ENCODE results near the gene MAP1LC3B.

The MAP1LC3B gene

DNA sequence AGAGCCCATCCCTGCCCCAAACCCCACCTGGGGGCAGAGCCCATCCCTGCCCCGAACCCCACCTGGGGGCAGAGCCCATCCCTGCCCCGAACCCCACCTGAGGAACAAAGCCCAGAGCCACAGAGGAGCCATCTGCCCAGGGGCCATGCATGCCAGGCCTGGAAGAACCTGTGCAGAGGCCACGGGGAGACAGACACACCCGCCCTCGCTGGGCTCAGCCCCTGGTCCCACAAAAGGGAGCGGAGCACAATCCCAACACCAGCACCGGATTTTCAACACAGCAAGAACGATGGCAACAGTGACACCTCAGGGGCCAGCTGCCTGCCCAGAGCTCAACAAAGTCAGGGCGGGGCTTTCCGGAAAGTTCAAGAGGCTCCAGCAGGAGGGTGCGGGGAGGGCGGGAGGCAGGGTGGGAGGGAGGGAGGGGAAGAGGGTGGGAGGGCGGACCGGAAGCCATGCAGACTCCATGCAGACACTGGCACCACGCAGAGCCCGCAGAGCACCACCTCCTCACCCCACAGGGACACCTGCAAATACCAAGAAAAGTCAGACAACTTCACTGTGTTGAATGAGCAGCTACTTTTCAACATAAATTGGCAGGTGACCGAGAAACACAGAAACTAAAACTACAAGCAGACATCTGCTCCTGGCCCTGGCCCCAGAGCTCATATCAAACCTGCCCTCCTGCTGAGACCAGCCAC, 47.1 kb upstream of the MAP1LC3B start:
- DNase-seq (ENCODE audit: extremely low read depth, insufficient read length): no peak
- Histone ChIP-seq H3K27me3 (replicated peaks; ENCODE audit: control insufficient read depth, insufficient read depth, low read length) (no peaks in the 10 kb centered on the region), H3K36me3 (ENCODE audit: control insufficient read depth, insufficient read depth, low read length) (peaks cover 18% of the 10 kb centered on the region), H3K4me3 (replicated peaks; ENCODE audit: low read depth, low read length) (no peak overlapping the region)
- no peak for TF ChIP-seq CTCF (IDR thresholded peaks at IDR 0.05; ENCODE audit: insufficient read depth, low read length, poor library complexity, severe bottlenecking)

DNA sequence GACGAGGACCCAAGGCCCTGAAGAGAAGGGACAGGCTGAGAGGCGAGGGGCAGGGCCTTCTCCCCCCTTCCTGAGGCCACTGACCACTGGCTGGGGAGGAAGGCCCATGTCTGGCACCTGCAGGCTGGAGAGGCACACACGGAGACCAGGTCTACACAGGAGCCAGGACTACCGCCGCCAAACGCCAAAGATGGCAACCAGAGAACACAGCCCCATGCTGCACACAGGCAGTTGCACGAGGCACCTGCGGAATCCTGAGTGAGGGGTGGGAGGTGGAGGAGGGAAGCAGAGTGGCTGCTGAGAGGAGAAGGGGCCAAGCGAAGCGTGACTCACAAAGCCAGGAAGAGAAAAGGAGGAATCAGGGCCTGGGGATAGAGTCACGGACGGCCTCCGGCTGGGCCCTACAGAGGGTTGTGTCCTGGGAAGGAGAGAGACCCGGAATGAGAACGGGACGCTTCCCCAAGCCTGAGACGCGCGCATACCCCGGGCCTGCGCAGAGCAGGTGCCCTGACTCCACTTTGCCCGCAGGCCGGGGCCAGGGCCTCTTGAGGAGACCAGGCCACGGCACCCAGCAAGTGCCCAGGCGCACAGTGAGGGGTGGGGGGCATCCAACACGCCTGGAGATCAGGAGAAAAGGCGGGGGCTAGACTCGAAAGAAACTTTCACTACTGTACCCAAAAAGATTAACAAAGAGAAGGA, 46.3 kb upstream of the MAP1LC3B start:
- DNase-seq (ENCODE audit: extremely low read depth, insufficient read length): no peak
- Histone ChIP-seq H3K27me3 (replicated peaks; ENCODE audit: control insufficient read depth, insufficient read depth, low read length) (no peaks in the 10 kb centered on the region), H3K4me3 (replicated peaks; ENCODE audit: low read depth, low read length) (no peak overlapping the region), H3K36me3 (ENCODE audit: control insufficient read depth, insufficient read depth, low read length) (peaks cover 18% of the 10 kb centered on the region)
- no peak for TF ChIP-seq CTCF (IDR thresholded peaks at IDR 0.05; ENCODE audit: insufficient read depth, low read length, poor library complexity, severe bottlenecking)

GRCh38 chr16:87346517-87347060, 45.5 kb upstream of the MAP1LC3B start:
- DNase-seq (ENCODE audit: extremely low read depth, insufficient read length): no peak
- no peak for TF ChIP-seq CTCF (IDR thresholded peaks at IDR 0.05; ENCODE audit: insufficient read depth, low read length, poor library complexity, severe bottlenecking)
- peaks cover 18% of the 10 kb centered on the region for H3K36me3 ChIP-seq (ENCODE audit: control insufficient read depth, insufficient read depth, low read length)
- no peak overlapping the region for H3K4me3 ChIP-seq (replicated peaks; ENCODE audit: low read depth, low read length)
- H3K27me3 ChIP-seq (replicated peaks; ENCODE audit: control insufficient read depth, insufficient read depth, low read length): no peaks in the 10 kb centered on the region

DNA sequence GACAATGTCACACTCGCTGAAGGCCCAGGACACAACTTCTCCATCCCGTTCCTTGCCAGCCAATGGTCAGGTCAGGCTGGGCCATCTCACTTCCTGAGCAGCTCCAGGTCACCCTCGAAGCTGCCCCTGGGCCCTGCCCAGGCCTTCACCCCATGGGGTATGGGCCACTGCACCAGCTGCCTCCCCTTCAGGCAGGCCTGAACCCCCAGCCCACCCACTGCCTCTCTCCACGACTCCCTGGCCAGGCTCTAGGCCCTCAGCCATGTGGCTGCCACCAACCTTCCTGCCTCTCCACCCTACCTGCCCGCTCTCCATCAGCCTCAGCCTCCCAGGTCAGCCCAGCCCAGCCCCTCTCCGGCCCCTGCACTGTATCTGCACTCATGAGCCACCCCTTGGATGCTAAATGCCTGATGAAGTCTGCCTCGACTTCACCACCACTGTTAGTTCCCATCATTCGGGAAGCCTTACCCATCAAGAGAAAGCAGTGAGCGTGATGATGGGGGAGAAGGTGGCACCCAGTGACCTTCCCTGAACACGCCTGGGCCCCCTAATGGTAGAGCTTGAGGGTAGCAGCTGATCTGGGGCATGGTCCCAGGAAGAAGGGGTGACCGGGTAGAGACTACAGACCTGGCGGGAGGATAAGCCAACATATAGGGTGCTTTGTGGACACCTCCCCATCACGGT, 44.1 kb upstream of the MAP1LC3B start:
- Histone ChIP-seq H3K36me3 (ENCODE audit: control insufficient read depth, insufficient read depth, low read length) (peaks cover 10% of the 10 kb centered on the region), H3K27me3 (replicated peaks; ENCODE audit: control insufficient read depth, insufficient read depth, low read length) (no peaks in the 10 kb centered on the region), H3K4me3 (replicated peaks; ENCODE audit: low read depth, low read length) (no peak overlapping the region)
- peak; percentile 19 for TF ChIP-seq CTCF (IDR thresholded peaks at IDR 0.05; ENCODE audit: insufficient read depth, low read length, poor library complexity, severe bottlenecking)
- DNase-seq (ENCODE audit: extremely low read depth, insufficient read length): no peak

DNA sequence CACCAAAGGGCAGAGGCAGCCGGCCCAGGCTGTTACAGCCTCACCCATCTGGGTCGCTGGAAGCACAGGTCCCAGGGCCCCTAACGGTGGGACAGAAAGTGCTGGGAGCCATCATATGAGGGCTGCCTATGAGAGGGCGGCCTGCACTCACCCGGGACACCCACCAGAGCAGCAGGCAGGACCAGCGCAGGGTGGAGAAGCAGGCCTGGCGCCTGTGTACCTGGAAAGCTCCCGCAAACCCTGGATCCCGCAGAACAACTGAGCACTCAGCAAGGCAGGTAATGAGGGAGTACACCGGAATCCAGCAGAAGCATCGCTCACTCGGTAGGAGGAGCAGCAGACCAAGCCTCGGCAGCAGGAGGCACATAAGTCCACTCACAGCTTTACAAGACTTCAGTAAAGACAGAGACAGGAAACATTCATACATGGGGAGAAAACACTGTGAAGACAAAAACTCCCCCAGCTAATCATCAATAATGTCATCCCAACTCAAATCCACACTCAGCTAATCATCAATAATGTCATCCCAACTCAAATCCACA, 43.4 kb upstream of the MAP1LC3B start:
- no peak for TF ChIP-seq CTCF (IDR thresholded peaks at IDR 0.05; ENCODE audit: insufficient read depth, low read length, poor library complexity, severe bottlenecking)
- H3K27me3 ChIP-seq (replicated peaks; ENCODE audit: control insufficient read depth, insufficient read depth, low read length): no peaks in the 10 kb centered on the region
- DNase-seq (ENCODE audit: extremely low read depth, insufficient read length): no peak
- peaks cover 8% of the 10 kb centered on the region for H3K36me3 ChIP-seq (ENCODE audit: control insufficient read depth, insufficient read depth, low read length)
- no peak overlapping the region for H3K4me3 ChIP-seq (replicated peaks; ENCODE audit: low read depth, low read length)

All from GM06990 (cell line).